ENCODE data around the gene STOML1.

STOML1 gene

DNA sequence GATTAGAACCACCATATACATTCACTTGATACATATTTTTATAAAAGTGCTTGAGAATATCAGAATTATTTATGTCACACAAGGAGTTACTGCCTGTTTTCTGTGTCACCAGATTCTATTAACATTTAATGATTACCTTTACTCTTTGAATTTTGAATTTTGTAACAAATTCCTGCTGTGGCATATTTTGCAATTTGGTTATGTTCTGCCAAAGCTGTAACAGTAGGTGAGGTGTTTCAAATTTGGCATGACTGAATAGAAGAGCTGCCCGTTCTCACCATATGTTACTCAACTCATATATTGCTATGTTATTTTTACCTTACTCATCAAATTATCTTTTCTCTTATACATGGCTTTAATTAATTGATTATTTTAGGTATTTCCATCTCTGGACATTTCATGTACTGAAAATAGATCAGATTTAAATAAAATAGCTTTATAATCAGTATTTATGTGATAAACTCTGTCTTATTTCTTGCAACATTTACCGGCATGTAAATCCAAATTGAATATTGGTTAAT is 21.3 kb upstream of the STOML1 start:
- DNase-seq (ENCODE audit: low spot score): no peak

DNA sequence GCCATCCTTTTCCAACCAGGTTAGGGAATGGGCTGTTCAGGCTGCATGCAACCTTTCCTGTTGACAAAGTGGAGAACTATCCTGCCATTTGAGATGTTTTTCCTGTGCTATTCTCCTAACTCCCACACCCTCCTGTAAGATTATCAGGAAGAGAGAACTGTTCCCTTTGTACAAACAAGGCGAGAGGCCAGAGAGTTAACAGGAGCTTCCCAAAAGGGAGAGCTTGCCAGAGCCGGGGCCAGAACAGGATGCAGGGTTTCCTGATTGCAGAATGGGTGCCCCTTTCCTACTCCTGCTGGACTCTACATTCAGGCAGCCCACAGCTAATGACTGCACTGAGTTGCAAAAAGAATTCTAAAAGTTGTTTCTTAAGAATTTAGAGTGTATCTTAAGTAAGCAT is 19.5 kb upstream of the STOML1 start:
- no peak for DNase-seq (ENCODE audit: low spot score)

DNA sequence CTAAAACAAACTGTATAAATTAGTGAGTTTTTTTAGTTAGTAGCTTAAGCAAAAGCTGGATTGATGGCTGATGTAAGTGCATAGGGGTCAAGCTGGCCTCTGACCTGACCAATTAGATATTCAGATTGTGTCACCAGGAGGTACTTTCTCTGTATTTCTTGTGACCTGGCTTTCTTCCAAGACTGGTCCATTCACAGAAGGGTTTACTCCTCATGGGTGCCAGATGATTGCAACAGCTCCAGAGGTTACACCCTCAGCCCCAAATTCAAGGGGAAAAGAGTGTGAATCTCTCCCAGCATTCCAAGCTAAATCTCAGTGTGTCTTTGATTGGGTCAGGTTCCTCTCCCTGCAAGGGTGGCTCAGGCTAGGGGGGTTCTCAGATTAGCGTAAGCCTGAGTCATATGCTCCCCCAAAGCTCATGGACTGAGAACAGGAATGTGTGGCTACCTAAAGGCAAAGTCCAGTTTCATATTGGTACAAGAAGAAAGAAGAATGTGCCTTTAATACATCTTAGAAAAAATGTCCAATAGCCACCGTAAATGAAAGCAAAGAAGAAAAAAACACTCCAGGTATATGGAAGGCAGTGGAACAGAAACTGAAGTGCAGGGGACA is 18.9 kb upstream of the STOML1 start:
- DNase-seq (ENCODE audit: low spot score): no peak

DNA sequence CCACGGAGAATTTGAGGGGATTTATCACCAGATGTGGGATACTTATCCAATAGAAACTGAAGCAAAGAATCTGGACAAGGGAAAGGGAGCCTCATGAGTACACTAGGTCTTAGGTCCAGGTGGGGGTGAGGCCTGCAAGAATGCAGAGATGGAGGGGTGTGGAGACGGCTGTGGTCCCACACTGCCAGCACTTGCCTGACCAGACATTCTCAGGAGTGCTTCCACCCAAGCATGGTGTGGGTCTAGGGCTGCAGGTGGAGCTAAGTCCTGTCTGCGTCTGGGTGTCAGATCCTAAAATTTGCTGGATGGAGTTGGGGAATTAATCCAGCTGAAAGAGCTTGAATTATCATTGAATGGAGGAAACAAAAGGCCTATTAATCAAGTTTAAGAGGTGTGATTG is 16.8 kb upstream of the STOML1 start:
- DNase-seq (ENCODE audit: low spot score): no peak

DNA sequence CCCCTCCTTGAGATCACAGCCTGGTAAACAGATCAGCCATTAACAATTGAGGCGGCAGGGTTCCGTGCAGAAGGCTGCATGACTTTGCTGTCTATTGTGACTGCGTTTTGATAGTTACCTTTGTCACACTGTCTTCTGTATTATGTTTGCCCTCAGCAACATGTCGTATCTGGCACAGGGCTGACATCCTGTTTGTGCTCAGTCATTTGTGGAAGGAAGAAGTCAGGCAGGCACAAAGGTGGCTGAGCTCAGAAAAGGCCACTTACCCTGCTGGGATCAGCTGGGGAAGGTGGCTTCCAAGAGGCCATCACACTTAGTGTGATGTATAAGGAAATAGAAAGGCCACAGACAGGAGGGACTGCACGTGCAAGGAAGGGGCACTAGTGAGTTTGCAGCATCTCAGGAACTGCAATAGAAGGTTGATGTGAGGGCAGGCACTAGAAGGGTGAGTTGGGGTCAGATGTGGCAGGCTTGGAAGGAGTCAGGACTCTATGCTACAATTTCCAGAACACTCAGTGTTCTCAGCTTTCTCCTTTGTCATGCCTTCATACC is 15.8 kb upstream of the STOML1 start:
- DNase-seq (ENCODE audit: low spot score): no peak

DNA sequence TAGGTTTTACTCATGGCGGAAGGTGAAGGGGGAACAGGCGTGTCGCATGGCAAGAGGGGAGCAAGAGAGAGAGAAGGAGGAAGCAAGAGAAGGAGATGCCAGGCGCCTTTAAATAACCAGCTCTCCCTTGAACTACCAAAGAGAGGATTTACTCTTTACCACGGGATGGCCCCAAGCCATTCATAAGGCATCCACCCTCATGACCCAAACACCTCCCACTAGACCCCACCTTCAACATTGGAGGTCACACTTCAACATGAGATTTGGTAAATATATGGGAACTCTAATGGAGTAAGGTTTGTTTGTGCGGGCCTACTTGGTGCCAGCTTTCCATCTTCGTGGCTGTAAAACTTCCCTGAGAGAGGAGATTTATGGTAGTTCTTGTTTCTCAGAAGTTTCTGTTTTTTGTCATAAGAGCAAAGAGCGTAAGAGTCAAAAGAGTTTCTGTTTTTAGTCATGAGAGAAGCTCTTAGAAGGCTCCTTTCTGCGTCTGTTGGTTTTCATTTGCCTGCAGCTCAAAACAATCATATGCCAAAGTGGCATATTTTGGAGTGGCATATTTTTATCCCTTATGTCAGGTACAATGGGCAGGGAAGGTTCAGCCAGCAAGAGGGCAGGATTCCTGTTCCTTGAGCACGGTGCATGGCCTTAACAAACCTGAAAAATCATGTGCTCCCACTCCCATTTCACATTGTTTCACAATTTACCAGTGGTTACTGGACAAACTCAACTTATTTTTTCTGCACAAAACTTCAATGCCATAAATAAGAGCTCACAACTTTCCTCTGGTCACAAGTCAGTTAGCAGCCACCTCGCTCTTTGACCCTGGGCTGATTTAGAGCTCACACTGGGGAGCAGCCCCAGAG is 14.9 kb upstream of the STOML1 start:
- no peak for DNase-seq (ENCODE audit: low spot score)

DNA sequence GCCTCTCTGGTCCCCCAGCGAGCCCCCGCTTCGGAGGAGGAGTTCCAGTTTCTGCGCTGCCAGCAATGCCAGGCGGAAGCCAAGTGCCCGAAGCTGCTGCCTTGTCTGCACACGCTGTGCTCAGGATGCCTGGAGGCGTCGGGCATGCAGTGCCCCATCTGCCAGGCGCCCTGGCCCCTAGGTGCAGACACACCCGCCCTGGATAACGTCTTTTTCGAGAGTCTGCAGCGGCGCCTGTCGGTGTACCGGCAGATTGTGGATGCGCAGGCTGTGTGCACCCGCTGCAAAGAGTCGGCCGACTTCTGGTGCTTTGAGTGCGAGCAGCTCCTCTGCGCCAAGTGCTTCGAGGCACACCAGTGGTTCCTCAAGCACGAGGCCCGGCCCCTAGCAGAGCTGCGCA is 5.9 kb upstream of the STOML1 start:
- no peak for DNase-seq (ENCODE audit: low spot score)

DNA sequence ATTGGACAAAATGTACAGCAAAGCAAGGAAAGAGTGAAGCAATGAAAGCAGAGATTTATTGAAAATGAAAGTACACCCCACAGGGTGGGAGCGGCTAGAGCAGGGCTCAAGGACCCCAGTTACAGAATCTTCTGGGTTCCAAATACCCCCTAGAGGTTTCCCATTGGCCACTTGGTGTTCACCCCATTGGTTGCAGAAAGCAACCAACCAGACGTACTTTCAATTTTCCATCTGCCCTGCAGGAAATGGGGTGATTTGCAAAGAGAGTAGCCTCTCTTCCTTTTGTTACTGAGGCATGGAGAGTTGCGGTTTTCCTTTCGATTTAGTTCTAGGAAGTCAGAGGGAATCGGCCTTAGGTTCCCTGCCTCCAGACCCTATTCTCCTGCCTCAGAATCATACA is 4.8 kb upstream of the STOML1 start:
- DNase-seq (ENCODE audit: low spot score): no peak

DNA sequence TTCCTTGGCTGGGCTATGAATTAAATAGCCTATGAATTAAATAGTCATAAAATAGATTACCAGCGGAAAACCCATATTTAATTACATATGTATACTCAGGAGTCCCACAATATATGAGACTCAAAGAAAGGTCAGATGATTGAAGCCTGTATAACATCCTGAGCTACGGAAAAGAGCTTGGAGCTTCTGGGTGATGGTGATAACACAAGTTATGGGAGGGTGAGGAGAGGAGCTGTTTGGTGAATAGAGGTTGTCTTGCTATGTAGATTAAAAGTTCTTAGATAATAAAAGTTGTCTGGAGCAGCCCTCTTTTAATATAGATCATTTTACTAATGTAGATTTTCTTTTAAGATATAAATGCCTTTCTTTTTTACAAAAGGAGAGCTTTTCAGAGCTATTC is 4.2 kb upstream of the STOML1 start:
- DNase-seq (ENCODE audit: low spot score): no peak

DNA sequence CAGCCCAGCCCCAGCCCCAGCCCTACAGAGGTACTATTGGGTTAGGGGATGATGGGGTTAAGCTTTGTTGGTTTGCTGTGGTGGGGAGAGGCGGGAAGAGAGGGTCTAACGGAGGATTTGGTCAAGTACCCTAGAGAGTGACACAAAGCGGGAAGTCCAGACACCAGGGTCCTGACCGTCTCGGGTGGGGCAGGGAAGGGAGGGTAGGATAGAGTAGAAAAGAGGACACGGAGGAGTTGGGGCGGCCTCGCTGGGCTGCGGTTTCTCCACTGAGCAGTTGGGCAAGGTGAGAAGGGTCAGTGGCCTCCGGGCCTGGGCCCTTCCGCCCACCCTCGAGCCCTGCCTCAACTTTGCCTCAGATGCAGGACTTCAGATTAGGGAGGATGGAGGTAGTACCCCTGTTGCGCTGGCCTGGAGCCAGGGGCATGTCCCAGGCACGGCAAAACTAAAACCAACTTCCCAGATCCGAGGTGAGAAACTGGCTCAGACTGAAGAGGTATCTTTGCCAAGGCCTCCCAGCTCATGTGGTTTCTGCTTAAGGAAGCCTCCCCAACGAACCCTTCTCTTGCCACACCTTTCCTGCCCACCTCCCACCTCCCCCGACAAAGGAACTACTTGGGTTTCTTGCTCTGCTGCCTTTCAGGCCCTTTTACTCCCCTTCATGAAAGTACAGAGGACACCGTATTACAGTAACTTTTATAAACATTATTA is 3.0 kb upstream of the STOML1 start:
- peak; percentile 31 for DNase-seq (ENCODE audit: low spot score)

DNA sequence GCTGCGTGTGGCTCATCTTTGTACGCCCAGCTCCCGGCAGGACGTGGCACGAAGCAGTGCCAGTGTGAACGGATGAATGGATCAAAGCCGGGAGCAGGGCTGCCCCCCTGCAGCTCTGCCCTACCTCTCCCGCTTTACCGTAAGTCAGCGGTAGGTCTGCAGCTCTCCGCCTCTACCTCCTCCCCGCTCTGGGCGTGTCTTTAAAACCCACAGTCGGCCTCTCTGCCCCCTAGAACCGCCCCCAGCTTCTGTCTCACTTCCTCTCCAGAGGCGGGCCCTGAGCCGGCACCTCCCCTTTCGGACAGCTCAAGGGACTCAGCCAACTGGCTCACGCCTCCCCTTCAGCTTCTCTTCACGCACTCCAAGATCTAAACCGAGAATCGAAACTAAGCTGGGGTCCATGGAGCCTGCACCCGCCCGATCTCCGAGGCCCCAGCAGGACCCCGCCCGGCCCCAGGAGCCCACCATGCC is 2.4 kb upstream of the STOML1 start, which contains the start of gene PML:
Gene PML (plus strand): TSS at position 304 of the 471 bp plus-strand sequence. CDS start 97 bp downstream, at position 401.
- DNase-seq (ENCODE audit: low spot score): peak; percentile 98

DNA sequence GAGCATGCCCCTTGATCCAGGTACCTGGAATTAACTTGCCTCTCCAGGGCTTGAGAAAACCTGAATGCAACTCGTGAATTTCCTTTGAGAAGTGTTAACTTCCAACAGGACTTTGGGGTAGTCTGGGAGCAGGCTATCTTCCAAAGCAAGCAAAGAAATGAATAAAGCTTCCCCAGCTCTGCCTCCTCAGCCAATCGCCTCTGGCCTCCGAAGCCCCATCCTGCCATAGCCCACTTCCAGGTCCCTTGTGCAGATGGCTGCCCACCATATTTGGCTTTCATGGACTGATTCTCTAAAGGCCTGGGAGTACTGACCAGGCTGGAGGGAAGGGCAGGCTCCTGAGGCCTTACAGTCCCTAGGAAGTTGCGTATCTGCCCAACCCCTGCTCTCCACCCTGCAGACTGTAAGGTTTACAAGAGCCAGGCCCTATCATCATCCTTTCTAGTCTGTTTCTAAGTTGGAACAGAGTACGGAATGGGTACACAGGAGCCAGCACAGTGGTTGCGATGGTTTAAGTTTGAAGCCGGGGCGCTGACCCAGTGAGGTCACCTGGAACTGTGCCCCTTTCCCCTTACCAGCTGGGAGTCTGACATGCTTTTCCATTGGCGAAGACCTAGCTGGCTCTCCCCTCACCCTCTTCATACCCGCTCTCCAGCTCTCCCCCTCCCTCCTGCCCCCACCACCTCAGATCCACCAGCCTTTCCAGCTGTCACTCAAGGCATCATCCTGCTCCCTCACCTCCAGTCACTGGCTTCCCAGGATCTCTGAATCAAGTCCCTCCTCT is 1.3 kb upstream of the STOML1 start:
- DNase-seq (ENCODE audit: low spot score): no peak

DNA sequence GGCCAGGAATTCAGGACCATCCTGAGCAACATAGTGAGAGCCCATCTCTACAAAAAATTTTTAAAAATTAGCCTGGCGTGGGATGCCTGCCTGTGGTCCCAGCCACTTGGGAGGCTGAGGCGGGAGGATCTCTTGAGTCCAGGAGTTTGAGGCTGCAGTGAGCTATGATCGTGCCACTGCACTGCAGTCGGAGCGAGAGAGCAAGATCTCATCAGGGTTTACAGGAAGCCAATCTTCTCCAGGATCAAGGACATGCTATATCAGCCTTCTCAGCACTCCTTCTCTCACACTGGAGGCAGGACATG is 451 bp upstream of the STOML1 start:
- DNase-seq (ENCODE audit: low spot score): no peak

DNA sequence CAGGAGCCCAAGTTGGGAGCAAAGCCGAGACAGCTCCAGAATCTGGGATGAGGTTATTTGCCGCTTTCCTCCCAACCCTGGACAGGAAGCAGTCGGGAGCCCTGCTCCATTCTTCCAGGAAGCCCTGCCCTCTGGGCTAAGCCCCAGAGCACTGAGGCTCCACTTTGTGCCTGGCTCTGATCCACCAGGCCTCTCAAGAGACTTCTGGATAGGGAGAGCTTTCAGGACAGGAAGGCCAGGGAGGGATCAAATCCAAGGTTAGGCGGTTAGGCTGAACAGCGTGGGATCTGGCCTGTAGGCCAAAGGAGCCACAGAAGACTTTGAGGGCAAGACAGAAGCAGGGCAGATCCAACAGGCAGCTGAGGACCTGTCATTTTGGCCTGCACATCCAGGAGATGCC is 835 bp downstream of the STOML1 start:
- DNase-seq (ENCODE audit: low spot score): no peak

DNA sequence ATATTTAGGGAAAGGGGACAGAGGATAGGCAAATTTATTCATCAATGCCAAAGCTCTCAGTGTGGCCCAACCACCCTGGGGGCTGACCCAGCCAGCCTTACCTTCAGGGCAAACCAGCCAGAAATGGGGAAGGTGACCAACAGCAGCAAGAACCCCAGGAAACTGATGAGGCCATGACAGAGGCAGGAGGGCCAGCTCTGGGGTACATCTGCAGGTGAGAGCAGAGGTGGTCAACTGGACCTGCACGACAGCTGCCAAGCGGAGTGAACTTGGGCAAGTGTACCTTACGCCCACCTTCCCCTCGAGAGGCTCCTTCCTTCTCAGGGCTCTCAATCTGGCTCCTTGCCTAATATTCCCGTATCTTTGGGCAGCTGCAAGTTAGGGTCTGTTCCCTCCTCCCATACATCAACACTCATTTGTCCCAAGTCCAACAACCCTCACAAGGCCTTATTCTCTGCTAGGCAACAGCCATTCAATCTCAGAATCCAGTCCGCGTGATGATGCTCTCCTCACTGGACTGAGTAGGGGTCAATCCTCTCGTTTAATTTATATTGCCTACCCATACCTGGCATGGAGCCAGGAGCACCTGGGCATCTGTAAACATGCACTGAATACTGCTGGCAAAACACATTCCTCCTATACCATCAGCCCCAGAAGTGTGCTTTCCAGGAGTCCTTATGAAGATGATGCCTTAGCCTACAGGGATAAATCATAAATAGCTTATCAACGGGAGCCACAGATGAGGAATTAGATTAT is 1.7 kb downstream of the STOML1 start:
- DNase-seq (ENCODE audit: low spot score): no peak

DNA sequence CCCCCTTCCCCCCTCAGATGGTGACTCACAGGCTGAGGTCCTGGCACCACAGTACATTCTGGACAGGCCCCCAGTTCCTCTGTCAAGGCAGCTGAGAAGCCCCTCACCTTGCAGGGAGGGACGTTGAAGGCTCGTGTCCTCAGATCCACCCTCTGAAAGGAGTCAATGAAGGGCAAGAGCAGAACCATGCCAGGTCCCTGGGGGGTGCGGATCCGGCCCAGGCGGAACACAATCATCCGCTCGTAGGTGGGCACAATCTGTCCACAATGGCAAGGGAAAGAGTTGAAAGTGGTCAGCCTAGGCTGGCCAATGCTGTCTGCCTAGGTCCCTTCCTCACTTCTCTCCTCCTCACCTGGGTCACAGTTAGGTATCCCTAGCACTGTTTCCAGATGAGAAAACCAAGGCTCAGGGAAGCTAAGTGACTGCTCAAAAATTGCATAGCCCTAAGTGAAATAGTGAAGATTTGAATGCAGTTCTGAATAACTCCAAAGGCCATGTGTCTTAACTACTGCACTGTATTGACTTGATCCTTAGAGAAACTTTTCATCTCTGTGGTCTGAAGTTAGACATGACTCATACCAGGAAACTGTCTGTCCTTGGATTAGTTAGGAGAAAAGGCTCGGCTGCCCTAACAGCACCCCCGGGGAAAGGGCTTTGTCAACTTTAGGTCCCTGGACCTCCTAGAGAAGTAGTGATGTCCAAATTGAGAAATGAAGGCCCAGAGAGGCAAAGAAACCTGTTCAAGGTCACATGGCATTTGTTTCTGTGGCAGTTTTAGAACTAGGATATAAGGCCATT is 2.9 kb downstream of the STOML1 start:
- DNase-seq (ENCODE audit: low spot score): peak; percentile 58

DNA sequence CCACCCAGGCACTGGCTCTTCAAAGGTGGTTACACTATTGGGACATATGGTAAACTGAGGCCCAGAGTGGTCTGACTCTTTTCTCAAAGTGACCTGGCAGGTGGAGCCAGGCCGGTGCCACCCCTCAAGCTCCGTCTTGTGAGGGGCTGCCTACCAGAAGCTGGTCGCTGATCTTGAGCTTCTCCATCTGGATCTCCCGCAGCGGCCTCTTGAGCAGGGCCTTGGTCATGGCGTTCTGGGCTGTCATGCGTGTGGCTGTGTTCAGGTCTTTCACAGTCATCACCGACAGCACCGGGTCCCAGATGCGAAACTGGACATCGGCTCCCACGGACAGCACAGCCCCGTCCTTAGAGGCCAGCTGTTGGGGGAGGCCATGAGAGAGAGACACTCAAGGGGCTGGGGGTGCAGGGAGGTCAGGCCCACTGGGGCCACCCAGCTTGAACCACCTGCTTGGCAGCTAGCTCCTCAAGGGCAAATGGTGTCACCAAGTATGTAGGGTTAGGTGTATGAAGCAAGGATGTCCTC is 3.6 kb downstream of the STOML1 start:
- no peak for DNase-seq (ENCODE audit: low spot score)

DNA sequence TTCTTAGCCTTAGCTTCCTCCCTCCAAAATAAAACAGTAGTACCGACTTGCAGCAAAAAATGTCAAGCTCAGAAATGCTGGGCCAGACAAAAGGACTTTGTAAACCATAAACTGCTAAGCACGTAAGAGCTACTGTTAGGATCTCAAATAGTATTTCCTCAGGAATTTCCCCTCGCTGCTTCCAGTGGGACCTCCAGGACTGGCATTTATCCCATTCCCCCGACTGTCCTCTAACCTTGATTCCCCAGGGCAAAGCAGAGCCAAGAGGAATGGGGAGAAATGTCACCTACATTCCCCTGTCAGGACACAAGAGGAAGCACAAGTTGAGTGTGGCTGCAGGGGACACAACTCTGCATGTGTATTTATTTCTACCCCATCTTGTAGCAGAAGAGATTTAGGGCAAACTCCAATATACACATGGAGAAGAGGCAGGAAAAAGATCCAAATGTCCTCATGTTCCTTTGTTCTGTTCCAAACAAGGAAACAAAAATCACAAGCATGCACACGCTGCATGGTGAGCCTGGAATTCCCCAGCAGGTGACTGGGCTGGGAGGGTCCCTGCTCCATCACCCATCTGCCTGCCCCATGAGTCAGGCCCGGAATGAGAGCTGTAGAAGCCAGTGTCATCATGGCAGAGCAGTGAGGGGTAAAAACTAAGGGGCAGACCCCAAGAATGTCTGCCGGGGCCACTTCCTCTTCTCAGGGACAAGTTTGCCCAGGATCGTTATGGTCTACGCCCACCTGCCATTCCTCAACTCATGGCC is 4.2 kb downstream of the STOML1 start:
- no peak for DNase-seq (ENCODE audit: low spot score)

DNA sequence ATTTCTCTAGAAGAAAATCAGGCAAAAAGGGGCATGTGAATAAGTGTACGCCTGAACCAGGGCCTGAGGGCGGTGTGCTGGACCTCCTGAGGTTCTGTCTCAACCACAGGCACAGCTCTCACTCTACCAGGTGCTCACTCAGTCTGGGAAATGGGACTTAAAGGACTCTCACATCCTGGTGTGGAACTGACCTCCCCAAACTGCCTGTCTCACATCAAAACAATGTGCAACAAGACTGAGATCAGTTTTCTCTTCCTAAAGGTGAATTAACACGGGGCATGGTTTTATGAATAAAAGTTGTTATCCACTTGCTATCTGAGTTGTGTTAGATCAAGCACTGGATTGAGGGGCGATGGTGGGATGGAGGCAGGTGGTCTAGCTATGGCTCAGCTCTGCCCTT is 4.8 kb downstream of the STOML1 start:
- no peak for DNase-seq (ENCODE audit: low spot score)
